ENCODE data around the gene ANGEL2.

- no peak for TF ChIP-seq ZNF274 (IDR thresholded peaks at IDR 0.05; ENCODE audit: low read depth, low read length)
- TF ChIP-seq SUZ12 (IDR thresholded peaks at IDR 0.05; ENCODE audit: extremely low read depth, insufficient read depth, insufficient read length): no peak
Observed at GRCh38 chr1:212950243-212951125, 65.2 kb downstream of the ANGEL2 start, which contains the start of gene VASH2.
